A375 (cell line): ENCODE measurements around the gene DDR1. TPM values are rescaled to one million over a fixed set of nuclear protein-coding genes. Genes with fewer than 3 reads are reported as not detected.

Source experiments
- small RNA-seq: library from RNA; depleted of rRNA; stranded (forward); fragments of <200 nt; gene quantifications from one replicate; pipeline ENCODE3, GENCODE V24; 2014
- total RNA-seq: library from RNA; depleted of rRNA; stranded (reverse); fragments of >200 nt; shearing (Covaris generic); gene quantifications from 2 replicates; pipeline ENCODE4 v1.2.3, GENCODE V29; 2014; rRNA removed

The DDR1 gene
- 67.4 and 78.5 TPM in 2 replicates for total RNA-seq

GRCh38 chr6:30883685-30884520 is at the start of gene DDR1:
TSS of gene DDR1 (plus strand) at chr6:30884519. CDS start at chr6:30888730, 4,211 bp downstream.

GRCh38 chr6:30907758-30908591 is 23.7 kb downstream of the DDR1 start, which contains the start of gene GTF2H4:
TSS of gene GTF2H4 (plus strand) at chr6:30908207.

GRCh38 chr6:30914076-30914853 is 29.9 kb downstream of the DDR1 start, which contains the start of gene VARS2:
TSS of gene VARS2 (plus strand) at chr6:30914238. CDS start at chr6:30914837, 599 bp downstream.

GRCh38 chr6:30931969-30932645 is 47.8 kb downstream of the DDR1 start, which contains the start of gene SFTA2:
TSS of gene SFTA2 (minus strand) at chr6:30932170. CDS start at chr6:30932096, 74 bp downstream.

GRCh38 chr6:30940361-30940986 is 56.2 kb downstream of the DDR1 start, which contains the start of gene MUCL3:
TSS of gene MUCL3 (plus strand) at chr6:30940973. CDS start at chr6:30941000, 27 bp downstream.

Small RNA genes lying within 50 kb of the gene (small RNA-seq; reads per million reads assigned to genes)
- gene RF00019 = not detected

Other genes with a start within 250 kb of the DDR1 start
- 2.6 and 4.3 TPM in 2 replicates for gene C6orf136, start 237.4 kb upstream of the DDR1 start, total RNA-seq
- 41.0 and 53.8 TPM in 2 replicates for gene DHX16, start 211.5 kb upstream of the DDR1 start, total RNA-seq
- gene PPP1R18, start 197.9 kb upstream of the DDR1 start, total RNA-seq = 43.3 and 52.6 TPM in 2 replicates
- 5.7 and 7.7 TPM in 2 replicates for gene NRM, start 193.5 kb upstream of the DDR1 start, total RNA-seq
- 7.2 and 10.0 TPM in 2 replicates for gene MDC1, start 167.2 kb upstream of the DDR1 start, total RNA-seq
- 662 and 749 TPM in 2 replicates for gene TUBB, start 164.2 kb upstream of the DDR1 start, total RNA-seq
- gene FLOT1, start 141.8 kb upstream of the DDR1 start, total RNA-seq = 72.6 and 83.5 TPM in 2 replicates
- 799 and 821 TPM in 2 replicates for gene IER3, start 140.0 kb upstream of the DDR1 start, total RNA-seq
- 8.3 and 12.6 TPM in 2 replicates for gene GTF2H4, start 23.7 kb downstream of the DDR1 start, total RNA-seq
- gene VARS2, start 29.7 kb downstream of the DDR1 start, total RNA-seq = 25.2 and 25.5 TPM in 2 replicates
- not detected in 2 replicates for gene SFTA2, start 47.7 kb downstream of the DDR1 start, total RNA-seq
- gene MUCL3, start 56.5 kb downstream of the DDR1 start, total RNA-seq = not detected in 2 replicates
- not detected in 2 replicates for gene MUC21, start 99.2 kb downstream of the DDR1 start, total RNA-seq
- gene MUC22, start 126.0 kb downstream of the DDR1 start, total RNA-seq = not detected in 2 replicates
- not detected in 2 replicates for gene C6orf15, start 228.1 kb downstream of the DDR1 start, total RNA-seq
- gene PSORS1C1, start 230.3 kb downstream of the DDR1 start, total RNA-seq = 1.1 and 8.5 TPM in 2 replicates
- gene CDSN, start 235.9 kb downstream of the DDR1 start, total RNA-seq = not detected in 2 replicates